CD14-positive monocyte (primary cell): Measurements from ENCODE around the gene FXYD5. TPM values are rescaled to one million over a fixed set of nuclear protein-coding genes. Genes with fewer than 3 reads are reported as not detected.

Experiments
- DNase-seq, 3 donors: peaks; one replicate each; pipeline ENCODE4 v3.0.0-alpha.2; 2011 to 2022
- H2AFZ ChIP-seq: 2 replicates; pipeline ENCODE4 v1.6.0; 2012; ENCODE audit warnings: mild to moderate bottlenecking, low read depth, low read length, inconsistent platforms; ENCODE audit not compliant: insufficient read depth, poor library complexity, severe bottlenecking
- H3K27ac ChIP-seq, 2 donors: 1 replicate in 1 of 2; 2 replicates in 1 of 2; pipeline ENCODE4 v1.5.1; 2012 to 2013; ENCODE audit warnings: low read length in 2 of 2, control low read depth in 1 of 2, inconsistent platforms in 1 of 2, low read depth in 1 of 2, mild to moderate bottlenecking in 1 of 2
- H3K27me3 ChIP-seq, 2 donors: one replicate each; pipeline versions ENCODE4 v1.6.0 to v1.6.1; 2011 to 2013; ENCODE audit warnings: low read length in 2 of 2; ENCODE audit not compliant: control insufficient read depth in 2 of 2, insufficient read depth in 2 of 2
- H3K36me3 ChIP-seq, 2 donors: replicated peaks in 1 of 2; 1 replicate in 1 of 2; 2 replicates in 1 of 2; pipeline versions ENCODE4 v1.5.1 to v1.6.1; 2012 to 2013; ENCODE audit warnings: low read length in 2 of 2, control low read depth in 1 of 2, inconsistent platforms in 1 of 2, mild to moderate bottlenecking in 1 of 2; ENCODE audit not compliant: insufficient read depth in 2 of 2, control insufficient read depth in 1 of 2
- H3K4me1 ChIP-seq, 2 donors: 1 replicate in 1 of 2; 2 replicates in 1 of 2; pipeline versions ENCODE4 v1.5.1 to v1.6.1; 2012 to 2013; ENCODE audit warnings: low read length in 2 of 2, control low read depth in 1 of 2, inconsistent platforms in 1 of 2, mild to moderate bottlenecking in 1 of 2, moderate library complexity in 1 of 2; ENCODE audit not compliant: insufficient read depth in 2 of 2, control insufficient read depth in 1 of 2
- H3K4me2 ChIP-seq: replicated peaks from 2 replicates; pipeline ENCODE3; 2012; ENCODE audit warnings: low read length, moderate library complexity, mild to moderate bottlenecking; ENCODE audit not compliant: poor library complexity, severe bottlenecking; ENCODE audit errors: extremely low read depth
- H3K4me3 ChIP-seq, 3 experiments: fragments of 200-600 bp in 1 of 3; sonication (generic) in 1 of 3; replicated peaks in 1 of 3; 1 replicate in 2 of 3; 2 replicates in 1 of 3; pipeline ENCODE4 v1.5.1; 2011 to 2013; ENCODE audit warnings: low read length in 3 of 3, mild to moderate bottlenecking in 3 of 3, control low read depth in 2 of 3, low read depth in 2 of 3, inconsistent platforms in 1 of 3, moderate library complexity in 1 of 3
- H3K79me2 ChIP-seq: 2 replicates; pipeline ENCODE4 v1.6.0; 2012; ENCODE audit warnings: mild to moderate bottlenecking, control low read depth, inconsistent platforms, low read length, moderate library complexity; ENCODE audit not compliant: insufficient read depth
- H3K9ac ChIP-seq: 2 replicates; pipeline ENCODE4 v1.6.0; 2017; ENCODE audit warnings: low read length, mild to moderate bottlenecking; ENCODE audit not compliant: insufficient read depth, poor library complexity, severe bottlenecking
- H3K9me3 ChIP-seq, 2 donors: replicated peaks in 1 of 2; 1 replicate in 1 of 2; 2 replicates in 1 of 2; pipeline versions ENCODE4 v1.5.1 to v1.6.1; 2012 to 2013; ENCODE audit warnings: low read length in 2 of 2, control low read depth in 1 of 2; ENCODE audit not compliant: control insufficient read depth in 1 of 2, insufficient read depth in 1 of 2
- H4K20me1 ChIP-seq: 2 replicates; pipeline ENCODE4 v1.6.0; 2012; ENCODE audit warnings: mild to moderate bottlenecking, low read length, control low read depth, moderate library complexity; ENCODE audit not compliant: insufficient read depth
- H3K27ac Mint-ChIP-seq, 7 donors: one replicate each; pipeline ENCODE4 v1.8.0; 2020; ENCODE audit warnings: mild to moderate bottlenecking in 7 of 7, mixed read lengths in 7 of 7, moderate library complexity in 6 of 7, inconsistent platforms in 2 of 7
- H3K27me3 Mint-ChIP-seq, 3 donors: one replicate each; pipeline ENCODE4 v1.8.0; 2021 to 2022; ENCODE audit warnings: low read depth in 3 of 3, mild to moderate bottlenecking in 3 of 3, mixed read lengths in 3 of 3, moderate library complexity in 3 of 3, inconsistent platforms in 1 of 3
- H3K36me3 Mint-ChIP-seq, 2 donors: one replicate each; pipeline ENCODE4 v1.8.0; 2020; ENCODE audit warnings: mixed read lengths in 2 of 2, inconsistent platforms in 1 of 2, mild to moderate bottlenecking in 1 of 2
- H3K4me1 Mint-ChIP-seq: one replicate; pipeline ENCODE4 v1.8.0; 2020; ENCODE audit warnings: mild to moderate bottlenecking, mixed read lengths
- H3K4me3 Mint-ChIP-seq, 2 donors: one replicate each; pipeline ENCODE4 v1.8.0; 2020; ENCODE audit warnings: mild to moderate bottlenecking in 2 of 2, mixed read lengths in 2 of 2, moderate library complexity in 1 of 2
- H3K9me3 Mint-ChIP-seq, 7 donors: one replicate each; pipeline ENCODE4 v1.8.0; 2020 to 2022; ENCODE audit warnings: mixed read lengths in 7 of 7, mild to moderate bottlenecking in 6 of 7, moderate library complexity in 6 of 7, inconsistent platforms in 2 of 7
- CTCF ChIP-seq: fragments of 200-600 bp; IDR thresholded peaks from one replicate; pipeline ENCODE4 v1.8.0; 2022; ENCODE audit warnings: antibody characterized with exemption, mild to moderate bottlenecking
- WGBS: methylation state at CpG from one replicate; pipeline ENCODE4 v1.1.5; 2013; ENCODE audit warnings: missing lambda C conversion rate; ENCODE audit not compliant: insufficient coverage; 5-methylcytosine and 5-hydroxymethylcytosine counted together
- intact Hi-C, 2 donors: fragments of 100-400 bp; cut with micrococcal nuclease; formaldehyde crosslinking; loops; one replicate each; pipeline versions ENCODE4 v1.15.0 to v1.15.1; 2023
- polyA plus RNA-seq, 3 donors: library from polyadenylated mRNA; depleted of rRNA in 1 of 3; unstranded in 2 of 3; stranded (reverse) in 1 of 3; fragments of 300-500 nt in 2 of 3; fragments of >200 nt in 1 of 3; fragmentation: Illumina TruSeq in 2 of 3; gene quantifications; 1 replicate in 2 of 3; 2 replicates in 1 of 3; pipeline ENCODE4 v1.2.3, GENCODE V29; 2012 to 2021

The FXYD5 gene
- polyA plus RNA-seq, 3 donors: 204 to 673 (median 312) TPM

- peak overlapping the region; percentile 20 for H3K4me2 ChIP-seq
- Mint-ChIP-seq H3K4me3 (peak overlapping the region in 1 of 2 donors; percentile 28), H3K9me3 (peaks cover 0 to 4% (median 0%) of the 10 kb centered on the region in 7 donors), H3K36me3 (peaks cover 0 to 6% of the 10 kb centered on the region in 2 donors), H3K27me3 (peaks cover 0 to 2% (median 0%) of the 10 kb centered on the region in 3 donors), H3K27ac (peak overlapping the region in 6 of 7 donors; percentile 18 to 87 (median 79)), H3K4me1 (peaks cover 53% of the 10 kb centered on the region)
- H3K27me3 ChIP-seq: no peaks in the 10 kb centered on the region
- H3K36me3 ChIP-seq: no peaks in the 10 kb centered on the region
- H4K20me1 ChIP-seq: no peaks in the 10 kb centered on the region
- 85% methylated on average over 2 of the region's 3 CpGs for WGBS
- no peaks in the 10 kb centered on the region for H3K79me2 ChIP-seq
- no peaks in the 10 kb centered on the region for H3K9me3 ChIP-seq
- H2AFZ ChIP-seq: peak overlapping the region; percentile 7
- no peak overlapping the region for H3K9ac ChIP-seq
- H3K4me3 ChIP-seq: no peak overlapping the region
- H3K27ac ChIP-seq: peak overlapping the region; percentile 20 to 38
- intact Hi-C loops: loop anchor here in 1 of 2 donors (5.0 kb wide), 1 partner anchor 36 kb away; no protein-coding TSS in a partner anchor
- DNase-seq: no peak
- peaks cover 24 to 30% of the 10 kb centered on the region in 2 donors for H3K4me1 ChIP-seq
- TF ChIP-seq CTCF: no peak
Measured at GRCh38 chr19:35176181-35176570, 21.6 kb downstream of the FXYD5 start.

- no peaks in the 10 kb centered on the region for H3K36me3 ChIP-seq
- no peaks in the 10 kb centered on the region for H4K20me1 ChIP-seq
- H3K9me3 ChIP-seq: no peaks in the 10 kb centered on the region
- H3K4me3 Mint-ChIP-seq: no peak overlapping the region
- no peak overlapping the region for H3K9ac ChIP-seq
- peaks cover 38% of the 10 kb centered on the region for H3K4me1 Mint-ChIP-seq
- H3K4me1 ChIP-seq: peaks cover 16 to 17% of the 10 kb centered on the region in 2 donors
- peaks cover 0 to 2% (median 0%) of the 10 kb centered on the region in 7 donors for H3K9me3 Mint-ChIP-seq
- H3K27me3 ChIP-seq: no peaks in the 10 kb centered on the region
- H3K27me3 Mint-ChIP-seq: peaks cover 0 to 2% (median 1%) of the 10 kb centered on the region in 3 donors
- no peak overlapping the region for H3K4me3 ChIP-seq
- peak overlapping the region in 5 of 7 donors; percentile 4 to 73 (median 52) for H3K27ac Mint-ChIP-seq
- no peak overlapping the region for H2AFZ ChIP-seq
- no CpG with 5 or more reads among the region's 7 CpGs for WGBS
- H3K4me2 ChIP-seq: no peak overlapping the region
- H3K27ac ChIP-seq: no peak overlapping the region
- H3K79me2 ChIP-seq: no peaks in the 10 kb centered on the region
- peaks cover 0 to 1% of the 10 kb centered on the region in 2 donors for H3K36me3 Mint-ChIP-seq
- TF ChIP-seq CTCF: no peak
- intact Hi-C loops: loop anchor here in 1 of 2 donors (5.0 kb wide), 1 partner anchor 35 kb away; no protein-coding TSS in a partner anchor
- DNase-seq: peak in 1 of 3 donors; percentile 59
Measured at GRCh38 chr19:35177377-35178274, 23.1 kb downstream of the FXYD5 start.
